GM19397 (cell line): ENCODE results near the gene RASSF4.
A peak's percentile ranks its signal among the peaks of the same experiment; 100 is the strongest.
"Not testable (repeated sequence)": the region's sequence is repeated elsewhere in the genome, so short reads cannot be mapped to it uniquely, and the experiment has no call there.

ENCODE experiments used
- ATAC-seq: cut with Tn5 transposase; IDR thresholded peaks from one replicate; pipeline ENCODE4 v1.9.1; 2021; ENCODE audit warnings: mild to moderate bottlenecking, moderate library complexity; ENCODE audit not compliant: unreplicated experiment

Gene RASSF4

GRCh38 chr10:45001381-45002148 lies 42.0 kb downstream of the RASSF4 start:
- peak; percentile 72 for ATAC-seq

- ATAC-seq, result no peak
Observed at GRCh38 chr10:45003432-45004000, 43.9 kb downstream of the RASSF4 start.

GRCh38 chr10:45004661-45005060 lies 45.1 kb downstream of the RASSF4 start:
- no peak for ATAC-seq

GRCh38 chr10:45005284-45005683 lies 45.7 kb downstream of the RASSF4 start:
- ATAC-seq, result no peak

GRCh38 chr10:45006276-45007030 lies 46.9 kb downstream of the RASSF4 start:
- no peak for ATAC-seq

- peak; percentile 72 for ATAC-seq
Observed at GRCh38 chr10:45008524-45009161, 49.0 kb downstream of the RASSF4 start.

GRCh38 chr10:45014557-45014956 lies 55.0 kb downstream of the RASSF4 start:
- ATAC-seq, result not testable (repeated sequence)

GRCh38 chr10:45015590-45015989 lies 56.0 kb downstream of the RASSF4 start:
- ATAC-seq, result no peak

GRCh38 chr10:45023426-45023825 lies 63.8 kb downstream of the RASSF4 start:
- ATAC-seq, result no peak

- no peak for ATAC-seq
Observed at GRCh38 chr10:45034301-45034700, 74.7 kb downstream of the RASSF4 start.

- no peak for ATAC-seq
Observed at GRCh38 chr10:45035673-45036072, 76.1 kb downstream of the RASSF4 start.

- no peak for ATAC-seq
Observed at GRCh38 chr10:45040921-45041542, 81.4 kb downstream of the RASSF4 start.

- ATAC-seq, result no peak
Observed at GRCh38 chr10:45044290-45044689, 84.7 kb downstream of the RASSF4 start.
